Mesodermal cell (in vitro differentiated cells): ENCODE data around the gene TMEM126A.
"Not testable (repeated sequence)": the region's sequence is repeated elsewhere in the genome, so short reads cannot be mapped to it uniquely, and the experiment has no call there.

Experiments used
- H3K27ac ChIP-seq: 2 replicates; pipeline ENCODE4 v1.7.0; 2013; ENCODE audit warnings: mild to moderate bottlenecking, low read depth, low read length, moderate library complexity; ENCODE audit not compliant: severe bottlenecking
- H3K36me3 ChIP-seq: 2 replicates; pipeline ENCODE4 v1.7.1; 2013; ENCODE audit warnings: mild to moderate bottlenecking, low read length, moderate library complexity; ENCODE audit not compliant: control insufficient read depth, insufficient read depth
- H3K4me1 ChIP-seq: one replicate; pipeline ENCODE4 v1.7.1; 2013; ENCODE audit warnings: mild to moderate bottlenecking, low read length; ENCODE audit not compliant: insufficient read depth, control insufficient read depth, poor library complexity, severe bottlenecking
- H3K4me3 ChIP-seq: 2 replicates; pipeline ENCODE4 v1.7.0; 2013; ENCODE audit warnings: low read length, control low read depth, mild to moderate bottlenecking; ENCODE audit not compliant: insufficient read depth, poor library complexity, severe bottlenecking; ENCODE audit errors: extremely low read depth
- H3K9me3 ChIP-seq: 2 replicates; pipeline ENCODE4 v1.7.1; 2013; ENCODE audit warnings: mild to moderate bottlenecking, low read length, moderate library complexity; ENCODE audit not compliant: control insufficient read depth
- WGBS, 2 experiments: methylation state at CpG; one replicate each; pipeline ENCODE4 v1.1.5; 2013; ENCODE audit warnings: missing lambda C conversion rate in 2 of 2; ENCODE audit not compliant: insufficient coverage in 2 of 2; 5-methylcytosine and 5-hydroxymethylcytosine counted together

TMEM126A gene

DNA sequence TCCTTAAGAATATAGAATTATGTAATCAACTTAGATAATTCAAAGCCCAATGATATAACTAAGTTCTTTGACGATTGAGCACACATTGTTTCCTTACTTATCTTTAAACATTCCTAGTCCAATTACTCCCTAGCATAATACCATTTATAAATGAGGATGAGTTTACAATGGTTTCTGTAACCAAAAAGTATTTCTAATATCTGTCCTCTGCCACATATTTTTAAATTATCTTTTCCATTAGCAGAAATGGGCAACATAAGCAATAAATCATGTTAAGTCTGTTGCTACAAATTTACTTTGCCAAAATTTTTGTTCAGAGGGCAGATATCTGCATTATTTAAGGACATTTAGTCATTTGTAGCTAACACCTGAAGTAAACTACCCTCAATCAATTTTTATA, 10.4 kb downstream of the TMEM126A start:
- no peaks in the 10 kb centered on the region for H3K9me3 ChIP-seq
- no peak overlapping the region for H3K27ac ChIP-seq
- H3K4me1 ChIP-seq, result no peaks in the 10 kb centered on the region
- H3K4me3 ChIP-seq, result no peak overlapping the region
- no CpG with 5 or more reads among the region's 1 CpG for WGBS, 2 experiments
- H3K36me3 ChIP-seq, result peaks cover 34% of the 10 kb centered on the region

DNA sequence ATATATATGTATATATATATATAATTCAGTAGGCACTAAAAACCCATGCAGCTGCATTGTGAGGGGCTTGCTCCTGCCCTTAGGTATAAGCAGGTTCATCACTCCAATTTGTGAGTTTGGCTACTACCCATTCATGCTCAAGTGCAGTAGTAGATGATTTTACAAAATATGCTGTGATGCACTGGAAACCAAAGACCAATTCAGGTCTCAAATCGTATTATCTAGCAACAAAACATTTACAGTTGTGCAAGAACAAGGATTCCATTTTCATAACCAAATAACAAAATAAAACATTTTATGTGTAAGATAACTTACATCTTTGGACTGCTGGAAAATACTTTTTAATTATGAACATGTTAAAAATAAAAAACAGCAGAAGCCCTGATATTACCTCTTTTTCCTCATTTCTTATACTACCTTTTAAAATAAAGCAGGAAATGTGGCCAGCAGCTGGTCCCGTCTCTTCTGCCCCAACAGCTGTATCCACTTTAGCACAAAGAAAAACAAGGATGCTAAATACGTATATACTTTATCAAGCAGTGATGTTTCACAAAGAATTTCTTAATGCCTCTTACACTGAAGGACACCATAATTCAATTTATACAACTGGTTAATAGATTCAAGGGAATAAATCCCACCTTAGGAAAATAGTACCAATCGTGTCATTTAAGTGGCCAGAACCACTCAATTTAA, 14.4 kb downstream of the TMEM126A start:
- Histone ChIP-seq H3K4me1 (no peaks in the 10 kb centered on the region), H3K27ac (no peak overlapping the region), H3K9me3 (no peaks in the 10 kb centered on the region), H3K36me3 (peaks cover 10% of the 10 kb centered on the region), H3K4me3 (peak overlapping the region; percentile 86)
- no CpG with 5 or more reads among the region's 4 CpGs for WGBS, 2 experiments

DNA sequence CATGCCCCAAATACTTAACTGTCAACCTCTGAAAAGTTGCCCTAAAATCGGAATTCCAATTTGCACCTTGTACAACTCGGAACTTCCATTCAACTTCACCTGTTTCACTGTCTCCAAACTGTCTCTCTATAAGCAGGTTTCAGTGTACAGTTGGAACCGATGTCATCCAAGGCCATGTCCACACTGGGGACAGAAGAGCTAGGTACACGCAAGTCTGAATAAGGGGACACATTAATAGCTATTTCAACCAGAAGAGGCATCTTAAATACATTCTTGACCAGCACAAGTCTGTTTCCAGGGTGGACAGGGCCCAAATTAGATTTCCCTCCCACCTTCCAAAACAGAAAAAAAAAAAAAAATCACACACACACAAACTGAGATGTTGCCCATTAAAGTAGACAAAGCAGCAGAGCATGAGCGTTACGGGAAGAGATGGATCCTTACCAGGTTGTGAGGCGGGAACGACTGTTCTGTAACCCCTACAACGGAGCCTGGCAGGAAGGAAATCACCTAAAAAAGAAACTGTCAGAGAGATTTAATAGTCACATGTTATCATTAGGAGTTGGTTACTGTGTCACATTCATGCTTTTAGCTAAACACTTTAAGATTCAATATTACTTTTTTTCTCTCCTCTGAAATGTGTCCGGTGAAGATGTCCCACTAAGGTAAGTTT, 15.4 kb downstream of the TMEM126A start:
- H3K36me3 ChIP-seq, result peaks cover 9% of the 10 kb centered on the region
- H3K9me3 ChIP-seq, result no peaks in the 10 kb centered on the region
- H3K4me3 ChIP-seq, result peak overlapping the region; percentile 86
- 2% methylated on average over 3 to 7 of the region's 10 CpGs for WGBS, 2 experiments
- H3K4me1 ChIP-seq, result no peaks in the 10 kb centered on the region
- H3K27ac ChIP-seq, result no peak overlapping the region

DNA sequence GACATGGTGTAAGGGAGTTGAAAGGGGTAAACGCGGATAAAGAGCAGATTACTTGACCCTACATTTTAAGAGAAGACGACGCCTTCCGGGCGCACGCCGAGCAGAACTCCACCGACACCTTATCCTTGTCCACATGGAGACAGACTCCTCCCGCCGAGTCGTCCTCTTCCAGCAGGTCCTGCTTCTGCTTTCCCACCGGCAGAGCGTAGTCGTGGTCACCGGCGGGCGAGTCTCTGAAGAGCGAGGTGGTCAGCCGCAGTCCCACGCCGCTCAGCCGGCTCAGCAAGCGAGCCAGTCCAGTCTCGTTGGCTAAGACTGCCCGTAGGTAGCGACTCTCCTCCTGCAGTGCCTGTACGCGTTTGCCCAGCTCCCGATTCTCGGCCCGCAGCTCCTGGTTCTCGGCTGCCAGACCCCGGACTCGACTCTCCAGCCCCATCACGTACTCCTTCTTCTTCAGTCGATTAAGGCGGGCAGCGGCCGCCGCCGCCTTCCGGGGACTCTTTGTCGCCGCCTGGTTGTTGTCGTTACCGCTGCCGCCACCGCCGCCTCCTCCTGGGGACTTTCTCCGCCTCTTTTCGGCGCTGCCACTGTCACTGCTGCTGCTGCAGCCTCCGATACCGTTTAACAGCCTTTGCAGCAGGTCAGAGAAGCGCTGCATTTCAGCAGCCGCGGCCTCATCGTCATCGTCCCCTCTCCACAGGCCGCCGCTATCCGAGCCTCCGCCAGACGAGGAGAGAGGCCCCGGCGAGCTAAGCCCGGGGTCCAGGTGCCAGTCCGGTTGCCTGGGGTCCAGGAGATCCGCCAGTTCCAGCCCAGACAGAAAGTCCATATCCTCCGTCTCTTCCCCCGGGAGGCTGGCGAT, 16.2 kb downstream of the TMEM126A start:
- peaks cover 3% of the 10 kb centered on the region for H3K36me3 ChIP-seq
- H3K27ac ChIP-seq, result peak overlapping the region; percentile 96
- no peaks in the 10 kb centered on the region for H3K9me3 ChIP-seq
- 0% methylated on average over 54 to 66 of the region's 73 CpGs for WGBS, 2 experiments
- peak overlapping the region; percentile 86 for H3K4me3 ChIP-seq
- H3K4me1 ChIP-seq, result no peaks in the 10 kb centered on the region

DNA sequence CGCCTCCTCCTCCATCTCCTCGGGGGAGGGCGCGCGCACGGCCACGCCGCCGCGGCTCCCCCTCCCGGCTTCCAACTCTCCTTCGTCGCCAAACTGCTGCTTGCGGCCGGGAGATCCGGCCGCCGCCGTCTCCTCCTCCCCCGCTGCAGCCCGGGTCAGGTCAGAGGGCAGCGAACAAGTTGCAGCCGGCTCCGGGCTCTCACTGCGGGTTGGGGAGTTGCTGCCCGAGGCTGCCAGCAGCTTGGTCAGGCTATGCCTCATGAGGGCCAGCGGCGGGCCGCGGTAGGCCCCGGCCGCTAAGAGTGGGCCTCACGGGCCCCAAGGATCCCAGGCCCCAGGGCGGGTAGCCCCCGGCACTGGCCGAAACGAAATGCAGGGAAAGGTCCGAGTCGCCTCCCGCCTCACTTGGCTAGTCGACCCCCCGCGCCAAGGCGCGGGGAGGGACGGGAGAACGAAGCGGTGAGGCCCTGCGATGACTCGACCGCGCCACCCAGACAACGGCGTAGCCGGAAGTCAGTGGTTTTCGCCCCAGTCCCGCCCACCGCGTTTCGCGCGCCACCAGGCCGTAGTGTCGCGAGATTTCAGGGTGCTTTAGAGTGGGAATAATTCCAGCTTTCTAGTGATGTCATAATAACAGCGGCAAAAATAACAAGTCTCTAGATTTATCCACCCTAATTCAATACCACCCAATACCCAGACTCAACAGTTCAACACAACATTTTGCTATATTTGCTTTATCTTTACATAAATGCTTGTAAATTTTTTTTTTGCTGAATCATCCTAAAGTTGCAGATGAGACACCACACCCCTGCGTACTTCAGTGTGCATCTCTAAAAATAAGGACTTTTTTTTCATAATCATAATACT, 17.1 kb downstream of the TMEM126A start, which contains the start of gene CREBZF:
TSS of gene CREBZF (minus strand) at position 515 of the 867 bp plus-strand sequence. CDS start at position 261, 254 bp downstream.
- no peaks in the 10 kb centered on the region for H3K9me3 ChIP-seq
- H3K36me3 ChIP-seq, result peaks cover 3% of the 10 kb centered on the region
- H3K4me1 ChIP-seq, result no peaks in the 10 kb centered on the region
- 0 to 2% methylated on average over 36 to 48 of the region's 67 CpGs for WGBS, 2 experiments
- peak within 1 kb of the TSS; percentile 96 for H3K27ac ChIP-seq
- H3K4me3 ChIP-seq, result peak within 1 kb of the TSS; percentile 86

GRCh38 chr11:85665733-85666132, 18.0 kb downstream of the TMEM126A start:
- no peaks in the 10 kb centered on the region for H3K4me1 ChIP-seq
- H3K4me3 ChIP-seq, result no peak overlapping the region
- no peaks in the 10 kb centered on the region for H3K9me3 ChIP-seq
- H3K27ac ChIP-seq, result peak overlapping the region; percentile 96
- no peaks in the 10 kb centered on the region for H3K36me3 ChIP-seq
- 90 to 100% methylated on average over 1 to 4 of the region's 5 CpGs for WGBS, 2 experiments

DNA sequence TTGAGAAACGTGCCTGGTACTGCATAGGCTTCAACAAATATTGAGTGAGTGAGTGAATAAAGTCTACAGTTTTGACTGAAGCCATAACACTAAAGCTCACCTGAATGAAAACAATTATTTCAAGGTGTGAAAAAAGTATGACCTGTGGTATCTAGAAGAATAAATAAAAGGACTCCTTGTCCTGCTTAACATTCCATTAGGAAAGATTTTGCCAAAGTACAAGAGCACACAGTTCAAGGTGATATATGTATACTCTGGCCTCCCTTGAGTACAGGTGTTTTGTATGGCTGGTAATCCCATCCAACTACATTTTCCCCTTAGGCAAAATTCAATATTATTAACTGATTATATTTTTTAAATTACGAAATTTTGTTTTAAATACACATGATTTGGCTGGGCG, 18.9 kb downstream of the TMEM126A start:
- H3K4me1 ChIP-seq, result no peaks in the 10 kb centered on the region
- no peak overlapping the region for H3K27ac ChIP-seq
- 100% methylated on average over 1 of the region's 3 CpGs; no CpG with 5 or more reads in 1 of the 2 experiments for WGBS, 2 experiments
- no peak overlapping the region for H3K4me3 ChIP-seq
- H3K9me3 ChIP-seq, result no peaks in the 10 kb centered on the region
- H3K36me3 ChIP-seq, result no peaks in the 10 kb centered on the region

- Histone ChIP-seq H3K36me3 (no peaks in the 10 kb centered on the region), H3K9me3 (no peaks in the 10 kb centered on the region), H3K27ac (no peak overlapping the region), H3K4me3 (no peak overlapping the region), H3K4me1 (no peaks in the 10 kb centered on the region)
- no CpG with 5 or more reads among the region's 1 CpG for WGBS, 2 experiments
Observed at GRCh38 chr11:85668157-85668556, 20.4 kb downstream of the TMEM126A start.

GRCh38 chr11:85670949-85671663, 23.3 kb downstream of the TMEM126A start:
- not testable (repeated sequence) for H3K4me1 ChIP-seq, H3K9me3 ChIP-seq, H3K36me3 ChIP-seq, H3K4me3 ChIP-seq, H3K27ac ChIP-seq
